HG03064 (cell line): ENCODE measurements around the gene DDC.

Source experiments
- ATAC-seq: cut with Tn5 transposase; IDR thresholded peaks from one replicate; pipeline ENCODE4 v1.9.1; 2021; ENCODE audit warnings: low read depth; ENCODE audit not compliant: unreplicated experiment

The DDC gene

DNA sequence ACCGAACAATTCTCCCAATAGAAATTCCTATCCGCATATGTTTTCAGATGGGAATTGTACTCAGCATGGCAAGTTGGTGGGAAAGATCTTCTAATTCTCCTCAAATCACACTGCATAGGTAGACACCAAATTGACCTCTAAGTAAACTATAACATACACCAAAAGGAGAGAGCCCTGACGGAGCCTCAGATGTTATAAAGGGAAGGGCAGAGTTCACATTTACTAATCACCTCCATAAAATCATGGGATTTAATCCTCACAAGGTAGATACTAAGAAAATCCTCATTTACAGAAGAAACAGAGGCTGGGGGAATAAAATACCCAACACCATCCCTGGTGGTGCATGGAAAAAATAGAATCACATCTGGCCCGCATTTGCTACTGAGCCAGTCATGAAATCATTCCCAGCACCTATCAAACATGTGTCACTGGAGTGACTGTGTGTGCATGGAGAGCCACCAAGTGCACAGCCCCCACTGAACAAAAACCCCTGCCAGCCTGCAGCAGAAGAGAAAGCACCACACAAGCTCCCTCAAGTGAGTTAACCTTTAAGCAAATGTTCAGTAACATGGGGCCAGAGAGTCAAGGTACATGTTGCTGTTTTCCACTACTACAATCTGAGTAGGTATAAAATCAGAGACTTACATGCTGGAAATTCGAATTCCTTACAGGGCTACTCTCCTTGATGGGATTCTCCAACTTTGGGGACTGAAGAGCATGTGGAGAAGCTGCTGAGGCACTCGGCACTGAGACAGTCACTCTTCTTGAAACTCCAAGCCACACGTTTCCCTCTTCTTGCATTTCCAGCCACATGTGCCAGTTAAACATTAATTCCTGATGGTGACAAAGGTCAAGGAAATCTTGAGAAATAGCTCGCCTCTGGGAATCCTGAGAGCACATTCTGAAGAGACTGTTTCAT lies at the start of gene DDC:
Gene DDC (minus strand): TSS at position 766 of the 919 bp plus-strand sequence. CDS start 21,320 bp downstream, outside the sequence.
- no peak for ATAC-seq

- ATAC-seq, result no peak
Measured at GRCh38 chr7:50613473-50613872, 48.3 kb upstream of the DDC start.

DNA sequence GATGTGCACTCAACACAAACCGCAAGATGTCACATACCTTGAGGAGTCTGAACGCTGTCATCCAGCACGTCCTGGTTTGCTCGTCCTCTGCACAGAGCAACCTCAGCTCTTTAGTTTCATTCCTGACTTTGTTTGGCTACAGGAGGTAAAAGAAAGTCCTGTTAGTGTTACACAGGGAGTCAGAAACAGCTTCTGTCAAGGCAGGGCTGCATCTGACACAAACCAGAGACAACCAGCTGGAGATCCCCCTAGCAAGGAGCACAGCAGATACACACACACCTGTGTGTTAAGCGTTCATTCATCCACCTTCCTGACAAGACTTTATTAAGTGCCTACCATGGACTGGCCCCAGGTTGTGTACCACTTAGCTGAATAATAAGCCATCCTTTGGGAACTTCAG lies 47.5 kb upstream of the DDC start:
- ATAC-seq, result no peak

DNA sequence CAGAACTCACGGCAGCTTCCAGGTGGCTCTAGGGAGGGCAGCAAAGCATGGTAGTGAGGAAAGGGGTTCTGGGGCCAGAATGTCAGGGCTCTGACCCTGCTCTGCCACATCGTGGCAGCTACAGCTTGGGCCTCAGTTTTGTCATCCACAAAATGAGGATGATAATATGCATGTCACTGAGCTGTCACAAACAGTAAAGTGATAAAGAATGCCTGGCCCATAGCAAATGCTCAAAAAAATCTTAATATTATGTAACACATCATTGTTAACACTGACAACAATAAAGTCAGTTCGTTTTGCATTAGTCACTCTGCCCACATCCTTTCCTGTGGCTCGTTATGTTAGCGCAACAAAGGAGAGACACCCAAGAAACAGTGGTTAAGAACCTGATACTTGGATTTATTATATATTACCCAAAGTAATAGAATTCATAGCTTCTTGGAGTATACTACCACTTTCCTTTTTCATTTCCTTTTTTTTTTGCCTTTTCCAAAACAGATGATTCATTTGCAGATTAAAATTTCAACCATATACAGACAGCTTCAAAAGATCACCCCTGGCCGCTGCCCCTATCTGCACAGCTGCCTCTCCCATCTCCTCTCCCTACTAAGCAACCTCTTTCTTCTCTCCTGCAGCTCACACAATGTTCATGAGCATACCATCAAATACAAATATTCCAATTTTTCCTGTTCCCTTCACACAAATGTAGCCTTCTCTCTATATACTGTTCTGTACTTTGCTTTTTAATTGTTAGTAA lies 45.5 kb upstream of the DDC start:
- peak; percentile 71 for ATAC-seq

DNA sequence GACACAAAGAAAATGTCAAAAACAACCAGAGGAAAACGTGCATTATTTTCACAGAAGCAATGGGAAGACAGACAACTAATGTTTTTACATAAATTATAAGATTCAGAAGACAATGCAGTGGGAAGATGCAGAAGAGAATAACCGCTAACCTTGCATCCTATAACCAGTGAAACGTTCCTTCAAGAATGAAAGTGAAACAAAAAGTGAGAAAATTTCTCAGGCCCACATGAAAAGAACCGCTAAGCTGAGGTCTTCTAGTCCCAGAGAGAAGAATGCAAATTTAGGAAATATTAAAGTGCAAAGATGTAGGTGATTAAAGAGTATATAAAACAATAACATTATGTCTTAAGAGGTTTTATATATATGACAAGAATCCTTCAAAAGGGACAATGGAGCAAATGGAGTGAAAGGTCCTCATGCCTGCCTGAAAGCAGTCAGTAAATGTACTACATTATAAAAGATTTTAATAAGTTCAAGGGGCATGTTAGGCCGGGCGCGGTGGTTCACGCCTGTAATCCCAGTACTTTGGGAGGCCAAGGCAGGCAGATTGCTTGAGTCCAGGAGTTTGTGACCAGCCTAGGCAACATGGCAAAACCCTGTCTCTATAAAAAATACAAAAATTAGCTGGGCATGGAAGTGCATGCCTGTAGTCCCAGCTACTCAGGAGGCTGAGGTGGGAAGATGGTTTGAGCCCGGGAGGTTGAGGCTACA lies 43.1 kb upstream of the DDC start:
- no peak for ATAC-seq

GRCh38 chr7:50607524-50608125 lies 42.4 kb upstream of the DDC start:
- no peak for ATAC-seq

- no peak for ATAC-seq
Measured at GRCh38 chr7:50605059-50605458, 39.9 kb upstream of the DDC start.

DNA sequence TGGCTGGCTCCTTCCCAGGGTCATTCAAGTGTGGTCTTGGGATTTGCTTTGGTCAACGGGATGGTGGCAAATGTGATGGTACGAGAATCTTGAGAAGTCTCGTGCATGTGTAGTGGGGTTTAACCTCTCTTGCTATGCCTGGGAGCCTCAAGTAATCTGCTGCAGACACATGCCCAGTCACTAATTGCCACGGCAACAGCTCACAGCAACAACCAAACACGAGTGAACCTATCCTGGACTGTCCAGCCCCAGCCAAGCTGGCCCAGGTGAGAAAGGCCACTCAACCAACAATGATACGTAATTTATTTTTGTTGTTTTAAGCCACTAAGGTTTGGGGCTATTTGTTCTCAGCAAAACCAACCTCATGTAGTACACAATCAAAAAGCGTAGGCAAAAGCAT lies 38.1 kb upstream of the DDC start:
- no peak for ATAC-seq

- ATAC-seq, result no peak
Measured at GRCh38 chr7:50599385-50599784, 34.2 kb upstream of the DDC start.

GRCh38 chr7:50598460-50599343 lies 33.5 kb upstream of the DDC start:
- no peak for ATAC-seq

GRCh38 chr7:50596484-50596883 lies 31.3 kb upstream of the DDC start:
- no peak for ATAC-seq

DNA sequence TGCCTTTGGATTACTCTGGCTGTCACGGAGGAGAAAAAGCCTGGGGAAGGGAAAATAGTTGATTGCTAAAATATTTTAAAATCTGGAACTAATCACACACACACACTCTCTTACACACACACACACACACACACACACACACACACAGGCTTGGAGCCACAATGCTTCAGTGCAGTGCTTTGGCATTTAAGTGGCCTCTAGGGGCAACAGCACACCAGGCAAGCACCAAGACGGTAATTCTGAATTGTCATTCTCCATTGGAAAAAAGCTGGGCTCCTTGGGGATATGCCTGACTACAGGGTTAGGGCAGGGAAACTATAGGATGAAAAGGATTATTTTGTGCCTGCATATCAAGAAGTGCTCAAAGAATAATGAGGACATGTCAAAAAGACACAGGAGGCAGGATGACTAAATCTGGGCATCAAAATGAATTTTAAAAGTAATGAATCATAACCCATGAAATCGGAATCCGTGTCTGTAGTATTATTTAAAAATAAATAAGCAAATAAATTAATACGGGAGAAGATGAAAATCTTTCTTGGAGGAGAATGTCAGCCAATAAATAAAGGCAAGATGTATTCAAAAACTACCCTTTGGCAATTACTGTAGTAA lies 30.4 kb upstream of the DDC start:
- peak; percentile 5 for ATAC-seq

DNA sequence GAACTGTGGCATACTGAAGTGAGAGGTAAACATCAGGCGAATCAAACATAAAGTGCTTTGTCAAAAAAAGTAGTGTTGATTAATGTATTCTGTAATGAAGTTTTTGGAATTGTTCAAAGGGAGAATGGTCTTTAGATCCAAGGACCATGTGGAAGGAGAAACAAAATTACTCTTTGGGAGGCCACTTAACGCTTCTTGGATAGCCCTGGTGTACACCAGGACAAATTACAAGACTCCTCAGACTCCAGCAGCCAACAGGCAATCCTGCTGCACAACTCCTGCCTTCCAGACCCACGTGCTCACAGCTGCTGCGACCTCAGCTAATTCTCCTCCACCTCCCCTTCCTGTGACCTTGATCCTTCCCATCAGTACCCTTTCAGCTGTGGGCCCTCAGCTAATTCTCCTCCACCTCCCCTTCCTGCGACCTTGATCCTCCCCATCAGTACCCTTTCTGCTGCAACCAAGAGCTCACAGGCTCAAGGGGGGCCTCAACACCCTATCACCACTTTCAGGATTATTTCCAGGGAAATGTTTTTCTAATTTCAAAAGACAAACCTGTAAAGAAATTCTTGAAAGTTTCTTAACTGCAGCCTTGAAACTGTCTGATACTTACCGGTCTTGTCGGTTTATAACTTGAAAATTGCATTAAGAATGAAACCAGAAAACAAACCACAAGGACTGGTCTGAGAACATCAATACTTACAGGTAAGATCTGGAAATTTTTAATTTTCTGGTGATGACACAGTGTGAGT lies 29.7 kb upstream of the DDC start:
- ATAC-seq, result peak; percentile 60

DNA sequence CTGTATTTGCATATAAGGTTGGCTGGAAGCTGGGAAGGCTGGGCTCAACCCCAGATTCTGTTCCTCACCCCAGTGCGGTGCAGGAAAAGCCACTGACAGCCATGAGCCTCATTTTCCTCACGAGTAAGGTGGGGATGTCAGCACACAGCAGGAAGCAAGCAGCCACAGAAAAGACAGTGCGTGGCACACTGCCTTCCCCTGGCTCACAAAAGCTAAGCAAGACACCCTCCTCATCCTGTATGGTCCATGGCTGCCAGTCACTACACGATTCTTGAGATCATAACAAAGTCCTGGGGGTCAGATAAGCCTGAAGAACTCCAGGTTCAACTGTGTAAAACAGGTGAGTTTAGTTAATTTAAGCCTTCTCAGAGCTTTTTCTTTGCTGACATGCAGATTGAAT lies 28.9 kb upstream of the DDC start:
- no peak for ATAC-seq

- ATAC-seq, result no peak
Measured at GRCh38 chr7:50592940-50593339, 27.7 kb upstream of the DDC start.

DNA sequence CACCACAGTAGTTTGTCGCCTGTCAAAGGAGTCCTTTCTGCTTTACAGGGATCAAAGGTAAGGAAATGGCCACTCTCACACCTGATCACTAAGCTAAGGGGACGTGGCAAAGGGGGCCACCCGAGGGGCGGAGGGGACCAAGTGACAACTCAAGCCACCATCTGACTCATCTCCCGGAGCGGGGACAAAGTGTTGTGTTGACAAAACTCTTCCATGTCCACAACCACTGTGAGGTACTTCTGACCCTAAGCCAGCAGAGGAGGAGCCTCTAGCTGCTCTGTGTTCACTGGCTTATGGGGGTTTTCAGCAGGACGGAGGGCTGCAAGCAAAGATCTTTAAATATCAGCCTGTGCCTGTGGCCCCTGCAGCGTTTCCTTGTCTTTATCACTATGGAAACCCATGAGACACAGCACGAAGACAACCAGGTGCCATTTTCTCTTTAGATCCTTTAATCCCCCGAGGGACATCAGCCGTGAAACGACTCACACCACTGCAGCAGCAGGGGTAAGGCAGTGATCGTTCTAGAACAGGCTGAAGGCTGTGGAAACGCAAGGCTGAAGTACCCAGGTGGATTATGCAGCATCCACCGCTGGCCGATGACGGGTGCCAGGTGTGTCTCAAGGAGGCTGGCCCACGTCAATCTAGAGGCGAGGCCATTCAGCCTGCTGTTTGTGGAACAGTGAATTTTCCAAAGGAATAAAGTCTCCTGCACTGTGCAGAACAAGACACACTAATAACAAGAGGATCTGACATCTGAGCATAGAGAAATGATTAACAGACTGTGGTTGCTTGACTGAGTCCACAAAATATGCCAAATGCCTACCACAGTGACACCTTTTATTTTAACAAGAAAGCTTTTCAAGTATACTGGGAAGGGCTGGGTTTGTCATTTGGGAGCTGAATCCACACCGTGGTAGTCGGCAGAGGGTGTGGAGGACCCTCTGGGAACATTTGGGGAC lies 26.6 kb upstream of the DDC start:
- ATAC-seq, result peak; percentile 59

- no peak for ATAC-seq
Measured at GRCh38 chr7:50591098-50591479, 25.9 kb upstream of the DDC start.

GRCh38 chr7:50590535-50590934 lies 25.3 kb upstream of the DDC start:
- no peak for ATAC-seq
